Right cardiac atrium (tissue), 5 donors: Measurements from ENCODE around the gene MYOCD. TPM values are rescaled to one million over a fixed set of nuclear protein-coding genes. Genes with fewer than 3 reads are reported as not detected.

ENCODE experiments used
- ATAC-seq, 2 donors: fragments of 200-7000 bp; cut with Tn5 transposase; one replicate each; pipeline versions ENCODE4 v1.8.0 to v1.9.1; 2020; ENCODE audit warnings: moderate library complexity in 2 of 2, mild to moderate bottlenecking in 1 of 2
- DNase-seq, 3 donors: peaks; one replicate each; pipeline ENCODE4 v3.0.0-alpha.2; 2020
- H3K27ac ChIP-seq: one replicate; pipeline ENCODE4 v1.5.1; 2013; ENCODE audit warnings: mild to moderate bottlenecking, low read length, control low read depth, moderate library complexity
- H3K27me3 ChIP-seq: one replicate; pipeline ENCODE4 v1.6.1; 2013; ENCODE audit not compliant: control insufficient read depth, insufficient read depth
- H3K4me1 ChIP-seq: one replicate; pipeline ENCODE4 v1.6.1; 2013; ENCODE audit warnings: low read length; ENCODE audit not compliant: control insufficient read depth, insufficient read depth
- H3K4me3 ChIP-seq: one replicate; pipeline ENCODE4 v1.5.1; 2013; ENCODE audit warnings: low read length, control low read depth
- H3K9me3 ChIP-seq: one replicate; pipeline ENCODE4 v1.6.1; 2013; ENCODE audit warnings: low read length; ENCODE audit not compliant: control insufficient read depth
- WGBS: extraction: QIAGEN DNeasy Blood & Tissue Kit; methylation state at CpG from one replicate; pipeline ENCODE4 v1.1.7; 2013; 5-methylcytosine and 5-hydroxymethylcytosine counted together
- intact Hi-C, 4 donors: fragments of 100-400 bp; cut with DNase I; formaldehyde crosslinking; loops; one replicate each; pipeline versions ENCODE4 v1.11.0 to v1.14.0; 2022 to 2023
- long read RNA-seq, 4 donors: library from polyadenylated mRNA; unstranded; transcript quantifications; one replicate each; pipeline ENCODE4 v2.0.0, GENCODE V29; 2020 to 2021
- polyA plus RNA-seq: library from polyadenylated mRNA; stranded (reverse); fragments of 200-250 nt; gene quantifications from one replicate; pipeline ENCODE4 v1.2.3, GENCODE V29; 2013
- total RNA-seq, 4 donors: library from RNA; stranded (reverse); fragmentation: NEBNext Ultra II Directional; extraction: Animal tissue kit (Norgen Biotek cat#: 25700); gene quantifications; one replicate each; pipeline ENCODE4 v1.2.1, GENCODE V29; 2021
- donor health status: healthy with polysubstance abuse.
- donor health status: DM: no; HTN: yes; CAD: no.
- donor health status: DM: no; HTN: no; CAD: no.
- donor health status: DM: no; HTN: yes; CAD: no; lungs with severe emphysema.
- donor health status: DM: yes; HTN: yes; CAD: no.

Gene MYOCD, protein sequence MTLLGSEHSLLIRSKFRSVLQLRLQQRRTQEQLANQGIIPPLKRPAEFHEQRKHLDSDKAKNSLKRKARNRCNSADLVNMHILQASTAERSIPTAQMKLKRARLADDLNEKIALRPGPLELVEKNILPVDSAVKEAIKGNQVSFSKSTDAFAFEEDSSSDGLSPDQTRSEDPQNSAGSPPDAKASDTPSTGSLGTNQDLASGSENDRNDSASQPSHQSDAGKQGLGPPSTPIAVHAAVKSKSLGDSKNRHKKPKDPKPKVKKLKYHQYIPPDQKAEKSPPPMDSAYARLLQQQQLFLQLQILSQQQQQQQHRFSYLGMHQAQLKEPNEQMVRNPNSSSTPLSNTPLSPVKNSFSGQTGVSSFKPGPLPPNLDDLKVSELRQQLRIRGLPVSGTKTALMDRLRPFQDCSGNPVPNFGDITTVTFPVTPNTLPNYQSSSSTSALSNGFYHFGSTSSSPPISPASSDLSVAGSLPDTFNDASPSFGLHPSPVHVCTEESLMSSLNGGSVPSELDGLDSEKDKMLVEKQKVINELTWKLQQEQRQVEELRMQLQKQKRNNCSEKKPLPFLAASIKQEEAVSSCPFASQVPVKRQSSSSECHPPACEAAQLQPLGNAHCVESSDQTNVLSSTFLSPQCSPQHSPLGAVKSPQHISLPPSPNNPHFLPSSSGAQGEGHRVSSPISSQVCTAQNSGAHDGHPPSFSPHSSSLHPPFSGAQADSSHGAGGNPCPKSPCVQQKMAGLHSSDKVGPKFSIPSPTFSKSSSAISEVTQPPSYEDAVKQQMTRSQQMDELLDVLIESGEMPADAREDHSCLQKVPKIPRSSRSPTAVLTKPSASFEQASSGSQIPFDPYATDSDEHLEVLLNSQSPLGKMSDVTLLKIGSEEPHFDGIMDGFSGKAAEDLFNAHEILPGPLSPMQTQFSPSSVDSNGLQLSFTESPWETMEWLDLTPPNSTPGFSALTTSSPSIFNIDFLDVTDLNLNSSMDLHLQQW
- total RNA-seq = 10 to 100 TPM; 50.1 to 65.3 (median 52.6) TPM
- polyA plus RNA-seq = 12.9 TPM
- long read RNA-seq, donor 1, full-length matches to known transcripts = 2 of 37 reads
- long read RNA-seq, donor 1, partial matches to known transcripts = 14 of 37 reads
- long read RNA-seq, donor 1, other reads (novel, unspliced or antisense) = 21 of 37 reads
- long read RNA-seq, donor 2, partial matches to known transcripts = 1 of 6 reads
- long read RNA-seq, donor 2, other reads (novel, unspliced or antisense) = 5 of 6 reads
- long read RNA-seq, donor 3, partial matches to known transcripts = 15 of 25 reads
- long read RNA-seq, donor 3, other reads (novel, unspliced or antisense) = 10 of 25 reads
- long read RNA-seq, donor 4, partial matches to known transcripts = 2 of 5 reads
- long read RNA-seq, donor 4, other reads (novel, unspliced or antisense) = 3 of 5 reads

DNA sequence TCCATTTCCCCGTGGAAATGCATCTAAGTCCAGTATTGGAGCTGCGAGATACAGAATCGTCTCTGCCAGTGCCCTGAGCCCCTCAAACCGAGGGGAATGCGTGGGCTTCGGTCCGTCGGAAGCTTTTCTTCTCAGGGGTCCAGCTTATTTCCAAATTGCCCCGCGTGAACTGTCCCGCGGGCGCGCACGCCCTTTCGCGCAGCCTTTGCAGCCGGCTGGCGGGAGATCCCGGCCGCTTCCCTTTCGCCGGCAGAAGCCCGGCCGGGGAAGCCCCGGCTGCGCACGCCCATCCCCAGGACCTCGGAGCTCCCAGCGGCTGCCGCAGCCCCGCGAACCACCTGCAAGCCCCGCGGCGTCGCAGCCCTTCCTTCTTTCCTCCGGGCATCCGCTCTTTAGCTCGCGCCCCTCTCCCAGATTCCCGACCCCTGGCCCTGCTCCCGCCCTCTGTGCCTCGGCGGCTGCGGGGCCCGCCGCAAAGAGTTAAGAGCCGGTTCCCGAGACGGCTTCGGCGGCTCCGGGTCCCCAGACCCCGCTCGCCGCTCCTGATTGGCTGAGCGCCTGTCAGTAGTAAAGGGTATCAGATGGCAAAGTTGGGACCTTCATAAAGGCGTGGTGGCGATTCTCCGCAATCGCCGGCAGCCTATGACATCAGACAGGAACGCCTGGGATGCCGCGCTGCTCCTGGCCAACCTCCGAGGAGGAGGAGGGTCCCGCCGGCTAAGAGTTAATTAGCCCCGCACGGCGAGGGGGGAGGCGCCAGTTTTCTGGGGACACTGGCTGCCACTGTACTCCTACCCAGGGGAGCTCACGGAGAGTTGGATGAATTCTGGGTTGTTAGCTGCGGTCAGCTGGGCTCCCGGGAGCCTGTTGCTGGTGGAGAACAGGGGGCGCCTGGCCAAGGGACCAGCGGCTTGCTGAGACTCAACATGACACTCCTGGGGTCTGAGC, at the start of gene MYOCD:
MYOCD (plus strand) TSS at position 628 of the 948 bp plus-strand sequence; CDS start at position 927, 299 bp downstream.
- ATAC-seq (peak; percentile 73 to 75), DNase-seq (peak; percentile 57 to 84 (median 77))
- intact Hi-C loops = loop anchor here in 3 of 4 donors (2.0 to 10.0 kb wide), 10 partner anchors 67 to 483 kb away; no protein-coding TSS in a partner anchor
- H3K4me3 ChIP-seq = peak within 1 kb of the TSS; percentile 66
- 1% methylated on average over 78 of the region's 78 CpGs for WGBS
- no peaks in the 10 kb centered on the region for H3K9me3 ChIP-seq
- H3K27me3 ChIP-seq = no peaks in the 10 kb centered on the region
- H3K27ac ChIP-seq = peak within 1 kb of the TSS; percentile 80
- H3K4me1 ChIP-seq = no peaks in the 10 kb centered on the region

DNA sequence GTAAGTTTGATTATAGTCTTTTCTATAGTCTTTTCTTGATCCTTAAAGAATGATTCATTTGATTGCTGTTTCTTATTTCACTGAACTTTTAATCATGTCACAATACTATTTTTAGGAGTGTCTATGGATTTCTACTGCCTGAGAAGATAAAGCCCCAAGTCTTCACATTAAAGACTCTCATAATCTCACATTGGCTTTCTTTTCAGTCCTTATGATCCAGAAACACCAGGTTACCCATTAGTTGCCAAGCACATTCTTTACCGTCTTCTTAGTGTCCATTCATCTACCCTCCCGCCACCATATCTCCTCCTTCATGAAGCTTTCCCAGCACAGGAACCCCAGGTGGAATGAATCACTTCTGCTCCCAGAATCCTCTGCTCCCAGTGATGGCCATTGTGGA, 49.5 kb upstream of the MYOCD start:
- intact Hi-C loops = no loop called here
- DNase-seq (no peak), ATAC-seq (no peak)
- no peak overlapping the region for H3K4me3 ChIP-seq
- no peaks in the 10 kb centered on the region for H3K27me3 ChIP-seq
- WGBS = 90% methylated on average over 2 of the region's 2 CpGs
- no peaks in the 10 kb centered on the region for H3K4me1 ChIP-seq
- H3K27ac ChIP-seq = no peak overlapping the region
- H3K9me3 ChIP-seq = no peaks in the 10 kb centered on the region

GRCh38 chr17:12618557-12618956, 47.1 kb upstream of the MYOCD start:
- Histone ChIP-seq H3K27ac (no peak overlapping the region), H3K4me1 (no peaks in the 10 kb centered on the region), H3K9me3 (no peaks in the 10 kb centered on the region), H3K4me3 (no peak overlapping the region), H3K27me3 (no peaks in the 10 kb centered on the region)
- WGBS = 91% methylated on average over 2 of the region's 2 CpGs
- DNase-seq (no peak), ATAC-seq (no peak)
- intact Hi-C loops = no loop called here

- Histone ChIP-seq H3K27me3 (no peaks in the 10 kb centered on the region), H3K4me3 (no peak overlapping the region), H3K27ac (no peak overlapping the region), H3K4me1 (no peaks in the 10 kb centered on the region), H3K9me3 (no peaks in the 10 kb centered on the region)
- intact Hi-C loops = no loop called here
- ATAC-seq (no peak), DNase-seq (peak in 1 of 3 donors; percentile 40)
- 66% methylated on average over 7 of the region's 7 CpGs for WGBS
Measured at GRCh38 chr17:12619459-12620199, 46.1 kb upstream of the MYOCD start.

- ATAC-seq (no peak), DNase-seq (no peak)
- no peaks in the 10 kb centered on the region for H3K27me3 ChIP-seq
- no peak overlapping the region for H3K4me3 ChIP-seq
- H3K27ac ChIP-seq = no peak overlapping the region
- intact Hi-C loops = no loop called here
- no peaks in the 10 kb centered on the region for H3K4me1 ChIP-seq
- WGBS = 55% methylated on average over 5 of the region's 5 CpGs
- H3K9me3 ChIP-seq = no peaks in the 10 kb centered on the region
Measured at GRCh38 chr17:12620200-12620720, 45.4 kb upstream of the MYOCD start.

- Histone ChIP-seq H3K9me3 (no peaks in the 10 kb centered on the region), H3K4me3 (no peak overlapping the region), H3K27ac (peak overlapping the region; percentile 42), H3K4me1 (no peaks in the 10 kb centered on the region), H3K27me3 (no peaks in the 10 kb centered on the region)
- 27% methylated on average over 11 of the region's 11 CpGs for WGBS
- DNase-seq (peak in 1 of 3 donors; percentile 28), ATAC-seq (peak in 1 of 2 donors; percentile 40)
- intact Hi-C loops = no loop called here
Measured at GRCh38 chr17:12622726-12623125, 43.0 kb upstream of the MYOCD start.

- intact Hi-C loops = no loop called here
- ATAC-seq = peak; percentile 71
- no peaks in the 10 kb centered on the region for H3K4me1 ChIP-seq
- peak in 2 of 3 donors; percentile 12 to 44 for DNase-seq
- no peaks in the 10 kb centered on the region for H3K27me3 ChIP-seq
- WGBS = 40% methylated on average over 16 of the region's 16 CpGs
- peak overlapping the region; percentile 86 for H3K27ac ChIP-seq
- no peaks in the 10 kb centered on the region for H3K9me3 ChIP-seq
- no peak overlapping the region for H3K4me3 ChIP-seq
Measured at GRCh38 chr17:12623220-12623848, 42.4 kb upstream of the MYOCD start.

DNA sequence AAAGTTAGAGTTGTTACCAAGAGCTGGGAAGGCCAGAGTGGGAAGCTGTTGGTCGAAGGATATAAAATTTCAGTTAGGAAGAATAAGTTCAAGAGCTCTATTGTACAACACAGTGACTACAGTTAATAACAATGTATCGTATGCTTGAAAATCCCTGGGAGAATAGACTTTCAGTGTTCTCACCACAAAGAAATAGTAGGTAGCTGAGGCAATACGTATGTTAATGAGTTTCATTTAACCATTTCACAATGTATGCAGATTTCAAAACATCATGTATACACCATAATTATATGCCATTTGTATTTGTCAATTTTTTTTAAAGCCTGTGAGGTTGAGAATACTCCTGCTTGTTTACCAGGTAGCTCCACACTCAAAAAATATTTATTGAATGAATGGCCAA, 41.5 kb upstream of the MYOCD start:
- H3K9me3 ChIP-seq = no peaks in the 10 kb centered on the region
- intact Hi-C loops = no loop called here
- 68% methylated on average over 3 of the region's 3 CpGs for WGBS
- H3K4me3 ChIP-seq = no peak overlapping the region
- no peak overlapping the region for H3K27ac ChIP-seq
- no peaks in the 10 kb centered on the region for H3K4me1 ChIP-seq
- no peaks in the 10 kb centered on the region for H3K27me3 ChIP-seq
- DNase-seq = no peak
- no peak for ATAC-seq

DNA sequence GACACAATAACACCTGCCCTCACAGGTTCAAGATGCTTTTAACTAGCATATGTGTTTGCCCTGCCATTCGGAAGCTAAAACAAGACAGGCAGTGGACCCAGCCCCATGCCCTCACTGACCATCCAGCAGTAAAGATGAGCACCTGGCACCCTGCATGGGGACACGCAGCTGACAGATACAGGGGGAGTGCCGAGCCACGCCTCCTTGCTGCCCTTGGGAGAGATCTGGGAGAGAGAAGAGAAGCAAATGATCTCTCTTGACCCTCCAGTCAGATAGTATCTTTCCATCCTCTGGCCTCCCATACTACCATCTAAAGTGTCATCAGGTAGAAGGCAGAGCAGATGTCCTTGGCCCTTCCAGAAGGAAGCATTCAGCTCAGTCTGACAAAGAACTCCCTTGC, 40.6 kb upstream of the MYOCD start:
- peak in 1 of 3 donors; percentile 32 for DNase-seq
- no peak for ATAC-seq
- H3K4me1 ChIP-seq = no peaks in the 10 kb centered on the region
- intact Hi-C loops = no loop called here
- no peaks in the 10 kb centered on the region for H3K9me3 ChIP-seq
- H3K27me3 ChIP-seq = no peaks in the 10 kb centered on the region
- H3K27ac ChIP-seq = no peak overlapping the region
- no peak overlapping the region for H3K4me3 ChIP-seq
- WGBS = 71% methylated on average over 4 of the region's 4 CpGs
